Left hindlimb (tissue), 1 donor: ENCODE measurements around the gene FAM204A.

Experiments used
- DNase-seq: peaks from one replicate; pipeline ENCODE4 v3.0.0-alpha.2; 2018

The FAM204A gene

DNA sequence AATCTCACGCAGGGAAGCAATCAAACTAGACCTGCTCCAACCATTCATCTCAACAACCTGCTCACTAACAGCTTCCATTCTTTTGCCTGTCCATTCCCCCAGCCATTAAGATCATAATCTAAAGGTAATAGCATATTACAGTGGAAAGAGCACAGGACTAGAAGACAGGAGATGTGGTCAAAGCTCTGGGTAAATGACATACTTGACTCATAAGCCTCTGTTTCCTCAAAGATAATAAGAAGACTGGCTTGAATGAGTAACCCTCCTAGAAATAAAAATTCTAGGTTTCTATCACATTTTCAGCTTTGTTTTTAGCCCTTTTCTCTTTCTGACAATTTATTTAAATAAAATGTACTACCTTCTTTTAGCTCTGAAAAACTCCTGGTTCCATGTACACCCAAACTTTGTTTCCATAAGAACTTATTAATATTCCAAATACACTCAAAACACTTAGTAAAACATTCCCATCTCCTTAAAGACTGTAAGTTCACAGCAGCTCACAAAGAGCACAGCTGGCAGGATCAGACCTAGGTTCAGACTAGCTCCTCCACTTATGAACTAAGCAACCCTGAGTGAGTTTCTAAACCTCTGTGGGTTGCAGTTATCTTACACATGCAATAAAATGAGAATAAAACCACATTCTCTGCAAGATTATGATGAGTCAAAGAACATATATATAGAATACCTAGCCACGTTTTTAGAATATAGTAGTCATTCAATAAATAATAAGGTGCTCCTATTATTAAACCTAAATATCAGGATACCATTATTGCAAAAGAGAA, 11.6 kb downstream of the FAM204A start:
- DNase-seq = no peak

DNA sequence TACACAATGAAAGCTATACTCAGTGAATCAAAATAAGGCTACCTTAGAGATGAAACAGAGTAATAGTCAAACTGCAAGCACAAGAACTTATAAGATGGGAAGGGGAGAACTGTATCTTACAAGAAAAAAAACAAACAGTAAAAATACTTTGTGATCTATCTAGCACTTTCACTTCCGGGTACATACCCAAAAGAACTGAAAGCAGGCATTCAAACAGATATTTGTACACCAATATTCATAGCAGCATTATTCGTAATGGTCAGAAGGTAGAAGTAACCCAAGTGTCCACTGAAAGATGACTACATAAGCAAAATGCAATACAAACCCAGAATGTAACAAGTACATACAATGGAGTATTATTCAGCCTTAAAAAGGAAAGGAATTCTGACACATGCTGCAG, 18.0 kb downstream of the FAM204A start:
- no peak for DNase-seq

DNA sequence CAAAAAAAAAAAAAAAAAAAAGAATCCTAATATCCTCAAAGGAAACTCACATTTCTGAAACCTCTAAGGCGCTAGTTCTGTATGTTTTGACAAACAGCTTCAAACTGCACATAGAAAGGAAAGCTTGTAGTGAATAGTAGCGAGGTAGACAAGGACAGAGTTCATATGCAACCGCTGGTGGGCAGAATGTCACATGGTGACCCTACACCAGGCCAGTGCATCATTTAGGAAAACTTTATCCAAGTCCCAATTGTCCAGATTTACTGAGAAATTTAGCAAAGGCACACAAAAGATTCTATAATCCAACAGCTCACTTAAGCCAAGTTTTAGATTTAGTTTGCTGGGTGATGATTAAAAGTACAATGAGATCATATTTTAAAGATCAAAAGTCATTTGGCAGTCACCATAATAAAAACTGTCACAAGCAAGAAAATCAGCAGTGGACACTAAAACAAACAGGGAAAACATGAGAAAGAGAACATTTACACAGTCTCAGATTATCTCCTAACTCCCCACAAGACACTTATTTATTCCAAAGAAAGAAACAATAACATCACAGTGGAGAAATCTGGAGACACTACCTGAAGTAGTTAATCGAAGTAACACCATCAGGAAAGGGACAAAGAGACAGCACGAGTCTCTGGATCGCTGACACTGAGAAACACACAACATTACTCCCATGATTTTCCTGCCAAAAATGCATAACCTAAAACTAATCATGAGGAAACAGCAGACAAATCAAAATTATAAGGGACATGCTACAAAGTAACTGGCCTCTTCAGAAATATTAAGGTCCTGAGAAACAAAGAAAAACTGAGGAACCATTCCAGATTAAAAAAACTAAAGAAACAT, 20.2 kb downstream of the FAM204A start:
- DNase-seq = no peak

DNA sequence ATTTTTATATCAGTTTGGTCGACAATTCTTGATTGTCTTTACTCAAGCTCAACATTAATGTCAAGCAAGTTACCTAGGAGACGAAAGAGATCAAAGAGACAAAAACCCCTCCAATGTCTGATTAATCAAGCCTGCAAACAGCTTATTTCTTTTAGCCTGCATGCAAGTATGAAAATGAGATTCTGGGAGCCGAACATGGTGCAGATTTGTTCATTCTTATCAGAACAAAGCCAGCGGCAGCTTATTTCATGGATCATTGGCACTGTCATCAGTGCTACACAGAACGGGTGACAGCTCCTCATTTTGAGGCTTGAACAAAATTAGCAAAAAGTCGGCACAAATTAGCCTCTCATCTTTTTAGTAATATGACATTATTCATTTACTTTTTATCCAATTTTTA, 26.5 kb downstream of the FAM204A start:
- DNase-seq = no peak

DNA sequence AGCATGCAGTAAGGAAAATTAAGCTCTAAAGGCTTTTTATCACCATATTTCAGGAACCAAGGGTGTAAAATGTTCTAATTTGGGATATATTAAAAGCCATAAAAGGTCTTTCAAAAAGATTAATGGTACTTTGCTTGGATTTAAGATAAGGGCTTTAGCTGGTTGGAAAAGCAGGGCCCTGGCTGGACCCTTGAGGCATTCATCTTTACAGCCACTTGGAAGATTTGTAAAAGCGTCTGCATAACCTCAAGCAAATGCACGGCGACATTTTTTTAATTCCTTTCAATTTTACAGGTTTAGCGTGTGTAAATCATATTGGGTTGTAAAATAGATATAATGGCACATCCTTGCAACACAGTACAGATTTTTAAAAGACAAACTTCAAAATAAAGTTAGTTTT, 27.2 kb downstream of the FAM204A start:
- no peak for DNase-seq

DNA sequence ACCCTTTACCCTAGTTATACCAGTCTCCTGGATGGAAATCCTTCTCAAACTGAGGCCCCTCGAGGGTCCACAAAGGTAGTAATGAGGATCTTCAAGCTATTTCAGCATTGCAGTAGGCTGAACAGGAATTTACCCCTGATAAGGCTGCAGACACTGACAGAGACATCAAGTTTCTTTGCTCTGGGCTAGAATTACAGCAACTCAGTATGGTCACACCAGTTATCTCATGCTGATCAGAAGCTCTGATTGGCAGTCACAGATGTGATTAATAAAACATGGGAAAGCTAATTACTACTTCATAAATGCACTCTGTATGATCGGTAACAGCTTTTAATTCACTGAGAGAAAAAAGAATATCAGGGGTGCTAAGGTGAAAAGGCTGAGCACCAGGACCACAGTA, 30.6 kb downstream of the FAM204A start:
- no peak for DNase-seq

DNA sequence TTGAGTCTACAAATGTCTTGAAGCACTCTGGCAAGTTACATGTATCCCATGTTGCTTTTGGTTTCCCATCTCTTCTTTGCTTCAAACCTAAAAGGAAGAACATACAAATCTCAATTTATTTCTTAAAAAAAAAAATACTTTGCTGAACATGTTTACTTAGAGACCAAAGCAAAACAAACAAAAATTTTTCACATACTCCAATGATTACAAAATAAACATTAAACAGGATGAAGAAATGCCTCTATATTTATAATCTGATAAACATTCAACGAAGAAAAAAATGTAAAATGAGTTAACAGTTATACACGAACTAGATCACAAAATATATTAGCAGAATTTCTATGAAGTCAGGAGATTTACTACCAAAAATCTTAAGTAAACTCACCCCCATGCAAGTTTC, 31.3 kb downstream of the FAM204A start:
- no peak for DNase-seq

DNA sequence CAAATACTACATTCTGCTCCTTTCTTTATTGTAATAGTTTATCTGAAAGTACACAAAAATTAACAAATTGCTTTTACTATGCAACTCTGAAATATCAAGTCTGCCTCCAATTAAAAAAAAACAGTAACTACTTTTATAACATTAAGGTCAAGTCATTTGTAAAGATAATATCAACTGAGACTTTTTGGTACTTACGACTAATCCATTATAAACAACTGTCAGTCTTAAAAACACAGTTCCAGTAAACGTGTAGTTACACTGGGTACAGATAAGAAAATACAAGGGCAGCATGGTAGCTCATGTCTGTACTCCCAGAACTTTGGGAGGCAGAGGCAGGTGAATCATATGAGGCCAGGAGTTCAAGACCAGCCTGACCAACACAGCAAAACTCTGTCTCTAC, 32.2 kb downstream of the FAM204A start:
- DNase-seq = no peak

DNA sequence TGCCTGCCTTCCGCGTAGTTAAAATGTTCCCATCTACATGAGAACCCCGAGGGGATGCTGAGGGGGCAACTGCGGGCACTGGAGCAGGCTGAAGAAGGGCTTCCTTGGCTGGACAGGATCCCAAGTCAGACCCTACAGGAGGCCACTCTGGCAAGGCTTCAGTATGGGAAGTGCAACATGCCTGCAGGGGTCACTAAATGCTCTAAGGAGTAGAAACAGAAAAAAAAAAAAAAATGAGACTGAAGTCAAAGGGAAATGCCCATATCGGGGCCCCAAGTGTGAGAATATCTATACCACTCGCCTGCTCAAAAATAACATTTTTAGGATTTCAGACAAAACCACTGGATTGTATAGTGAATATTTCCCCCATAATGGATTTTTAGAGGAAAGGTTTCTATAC, 33.5 kb downstream of the FAM204A start:
- no peak for DNase-seq

DNA sequence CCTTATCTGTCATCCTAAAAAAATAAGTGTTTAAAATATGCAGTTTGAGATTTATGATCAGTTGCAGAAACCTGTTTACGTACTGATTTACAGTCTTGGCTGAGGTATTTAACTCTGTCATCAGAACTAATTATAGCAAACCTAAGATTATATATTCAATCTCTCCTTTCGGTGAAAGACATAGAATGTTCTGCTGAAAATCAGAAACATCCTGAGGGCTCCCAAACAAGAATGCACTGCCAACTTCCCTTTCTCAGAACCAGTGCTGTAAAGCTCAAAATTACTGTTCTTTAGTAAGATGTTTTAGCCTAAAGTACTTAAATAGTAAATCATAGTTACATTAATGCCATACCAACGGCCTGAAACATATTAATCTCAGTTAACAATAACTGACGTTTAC, 34.3 kb downstream of the FAM204A start:
- no peak for DNase-seq

DNA sequence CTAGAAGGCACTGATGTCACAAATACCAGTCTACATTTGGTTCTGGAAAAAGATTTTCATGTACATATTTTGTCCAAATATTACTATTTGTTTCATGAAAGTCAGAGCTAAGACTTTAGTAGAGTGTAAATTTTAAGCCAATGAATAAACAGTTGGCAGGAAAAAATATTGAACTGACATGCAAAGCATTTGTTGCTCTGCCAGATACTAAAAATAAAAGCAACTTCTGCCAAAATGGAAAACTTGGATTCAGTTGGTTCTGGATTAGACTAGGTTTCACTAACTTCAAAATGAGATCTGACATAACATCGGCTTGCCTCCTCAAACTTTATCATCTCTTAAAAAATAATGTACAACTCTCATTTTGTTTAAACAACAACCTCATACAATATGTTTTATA, 34.9 kb downstream of the FAM204A start:
- DNase-seq = no peak

DNA sequence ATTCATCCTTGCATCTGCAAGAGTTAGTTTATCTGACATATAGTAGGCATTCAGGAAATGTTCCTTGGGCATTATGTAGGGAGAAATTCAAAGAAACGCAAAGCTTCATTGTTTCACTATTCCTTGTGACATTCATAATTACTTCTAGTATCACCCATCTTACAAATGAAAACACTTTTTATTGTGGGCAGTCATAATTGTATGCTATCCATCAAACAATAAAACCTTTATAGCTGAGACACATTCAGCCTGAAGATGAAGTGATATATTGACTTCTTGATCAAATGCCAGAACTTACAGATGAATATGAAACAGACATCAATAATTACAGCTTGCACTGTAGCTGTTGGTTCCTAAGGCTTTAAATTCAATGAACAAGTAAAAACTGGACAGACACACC, 36.4 kb downstream of the FAM204A start:
- DNase-seq = no peak

DNA sequence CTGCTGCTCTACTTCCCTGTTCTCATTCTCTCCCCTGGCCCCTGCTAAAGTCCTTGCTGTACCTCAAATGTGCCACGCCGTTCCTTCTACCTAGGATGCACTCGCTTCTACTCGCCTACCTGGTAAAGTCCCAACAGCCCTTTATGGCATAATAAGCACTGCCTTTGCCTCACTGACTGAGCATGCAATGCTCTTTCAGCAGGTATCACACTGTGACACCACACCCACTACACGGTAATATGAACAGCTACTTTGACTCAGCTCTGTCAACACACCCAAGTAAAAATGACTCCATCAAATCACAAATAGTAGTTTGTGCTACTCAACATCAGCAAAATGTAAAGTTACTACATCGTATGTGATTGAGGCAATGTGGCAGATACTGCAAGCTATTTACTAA, 37.6 kb downstream of the FAM204A start:
- DNase-seq = no peak

DNA sequence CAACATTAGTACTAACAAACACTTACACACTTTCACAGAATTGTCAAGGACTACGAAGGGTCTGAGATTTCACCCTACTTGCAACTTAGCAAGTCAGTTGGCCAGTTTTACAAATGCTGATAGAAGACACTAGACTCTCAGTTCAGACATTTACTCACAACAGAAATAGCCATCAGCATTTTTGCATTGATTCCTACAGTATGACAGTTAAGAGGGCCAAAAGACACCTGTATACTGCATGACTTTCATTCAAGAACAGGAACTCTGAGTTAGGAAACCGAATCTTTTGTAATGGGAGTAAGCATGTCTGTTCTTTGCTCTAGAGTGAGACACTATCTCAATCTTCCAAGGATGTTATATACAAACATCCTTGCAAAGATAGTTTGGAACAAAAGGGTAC, 40.9 kb downstream of the FAM204A start:
- no peak for DNase-seq

DNA sequence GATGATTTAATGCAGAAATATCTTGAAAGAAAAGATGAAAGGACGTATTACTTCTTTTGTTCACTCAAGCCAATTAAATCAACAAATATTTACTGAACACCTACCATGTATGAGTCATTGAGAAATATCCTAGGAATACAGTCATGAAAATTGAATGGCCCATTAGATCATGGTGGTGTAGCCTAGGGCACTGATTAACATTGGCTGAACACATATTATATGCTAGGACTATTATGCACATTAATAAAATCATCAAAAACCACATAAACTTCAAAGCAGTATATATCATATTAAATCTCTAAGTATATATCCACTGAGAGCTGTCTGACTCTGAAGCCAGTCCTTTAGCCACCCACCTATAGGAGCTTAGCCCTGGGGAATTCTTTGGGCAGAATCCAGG, 41.8 kb downstream of the FAM204A start:
- DNase-seq = no peak

DNA sequence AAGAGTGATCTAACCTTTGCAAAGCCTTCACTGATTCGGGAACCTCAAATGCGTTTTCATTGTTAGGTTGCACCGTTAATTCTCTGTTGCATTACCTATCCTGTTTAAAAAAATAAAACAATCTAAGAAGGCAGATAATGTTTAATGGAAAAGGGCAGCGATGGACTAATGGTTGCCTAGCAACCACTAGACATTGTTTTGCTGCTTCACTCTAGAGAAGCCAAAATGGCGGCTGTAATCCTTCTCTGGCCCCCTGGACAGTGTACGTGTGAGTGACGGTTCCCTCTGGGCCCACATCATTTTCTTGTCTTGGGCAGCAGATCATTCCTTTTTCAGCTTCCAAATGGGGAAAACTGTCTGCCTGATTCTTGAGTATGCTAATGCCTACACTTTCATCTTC, 43.3 kb downstream of the FAM204A start:
- no peak for DNase-seq

DNA sequence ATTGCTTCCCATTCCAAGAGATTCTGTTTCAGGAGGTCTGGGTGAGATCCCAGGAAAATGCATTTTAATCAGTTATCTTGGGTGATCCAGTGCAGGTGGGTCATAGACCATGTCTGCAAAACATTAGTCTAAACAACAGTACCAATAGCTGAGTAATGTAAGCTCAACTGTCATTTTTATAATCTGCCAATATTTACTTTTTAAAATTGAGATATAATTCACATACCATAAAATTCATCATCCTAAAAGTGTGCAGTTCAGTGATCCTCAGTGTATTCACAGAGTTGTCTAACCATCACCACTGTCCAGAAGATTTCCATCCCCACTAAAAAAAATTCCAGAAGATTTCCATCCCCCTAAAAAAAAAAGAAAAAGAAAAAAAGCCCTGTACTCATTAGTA, 51.0 kb downstream of the FAM204A start:
- DNase-seq = no peak

DNA sequence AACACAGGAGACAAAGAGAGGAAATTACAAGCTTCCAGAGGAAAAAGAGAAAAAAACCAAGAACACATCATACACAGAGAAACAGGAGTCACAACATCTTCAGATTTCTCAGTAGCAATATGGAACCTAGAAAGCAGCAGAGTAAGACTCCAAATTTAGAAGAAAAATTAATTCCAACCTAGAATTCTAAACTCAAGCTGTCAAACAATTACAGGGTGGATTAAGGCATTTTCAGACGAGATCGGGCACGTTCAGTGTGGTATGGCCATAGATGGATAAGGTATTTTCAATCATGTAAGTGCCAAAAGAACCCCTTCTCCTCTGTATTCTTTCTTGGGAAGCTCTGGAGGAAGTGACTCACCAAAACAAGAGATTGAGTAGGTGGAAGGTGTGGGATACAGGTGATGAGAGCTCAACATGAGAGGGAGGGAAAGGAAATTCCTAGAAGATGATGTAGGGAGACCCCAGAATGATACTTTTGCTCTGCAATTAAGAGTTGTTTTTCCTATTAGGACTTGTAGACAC, 51.6 kb downstream of the FAM204A start:
- no peak for DNase-seq

DNA sequence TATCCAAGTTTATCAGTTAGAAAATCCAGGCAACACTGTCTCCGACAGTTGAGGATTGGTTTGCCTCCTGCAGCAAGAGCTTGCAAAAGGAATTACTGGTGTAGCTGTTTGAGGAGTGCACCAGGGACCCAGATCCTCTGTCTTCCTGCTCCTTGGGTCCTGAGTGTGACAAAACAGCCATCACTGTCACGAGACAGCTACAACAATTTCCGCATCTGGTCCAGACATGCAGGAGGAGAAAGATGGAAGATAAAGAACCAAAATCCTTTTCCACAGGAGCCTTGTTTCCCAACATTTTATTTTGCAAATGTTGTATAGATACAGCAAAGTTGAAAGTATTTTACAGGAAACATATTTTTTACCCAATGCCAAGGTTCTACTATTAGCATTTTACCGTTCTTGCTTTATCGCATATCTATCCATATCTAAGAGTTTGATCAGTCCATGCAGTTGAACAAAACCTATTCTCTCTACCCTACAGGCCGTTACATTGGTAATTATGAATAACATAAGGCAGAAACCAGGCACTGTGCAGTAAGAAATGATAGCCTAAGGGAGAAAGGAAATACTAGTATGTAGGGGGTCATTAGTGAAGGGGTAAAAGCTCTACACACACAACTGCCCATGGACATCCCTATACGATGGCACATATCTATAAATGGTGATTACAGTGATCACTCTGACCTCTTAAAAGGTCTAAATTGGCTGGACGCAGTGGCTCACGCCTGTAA, 54.9 kb downstream of the FAM204A start:
- DNase-seq = no peak

DNA sequence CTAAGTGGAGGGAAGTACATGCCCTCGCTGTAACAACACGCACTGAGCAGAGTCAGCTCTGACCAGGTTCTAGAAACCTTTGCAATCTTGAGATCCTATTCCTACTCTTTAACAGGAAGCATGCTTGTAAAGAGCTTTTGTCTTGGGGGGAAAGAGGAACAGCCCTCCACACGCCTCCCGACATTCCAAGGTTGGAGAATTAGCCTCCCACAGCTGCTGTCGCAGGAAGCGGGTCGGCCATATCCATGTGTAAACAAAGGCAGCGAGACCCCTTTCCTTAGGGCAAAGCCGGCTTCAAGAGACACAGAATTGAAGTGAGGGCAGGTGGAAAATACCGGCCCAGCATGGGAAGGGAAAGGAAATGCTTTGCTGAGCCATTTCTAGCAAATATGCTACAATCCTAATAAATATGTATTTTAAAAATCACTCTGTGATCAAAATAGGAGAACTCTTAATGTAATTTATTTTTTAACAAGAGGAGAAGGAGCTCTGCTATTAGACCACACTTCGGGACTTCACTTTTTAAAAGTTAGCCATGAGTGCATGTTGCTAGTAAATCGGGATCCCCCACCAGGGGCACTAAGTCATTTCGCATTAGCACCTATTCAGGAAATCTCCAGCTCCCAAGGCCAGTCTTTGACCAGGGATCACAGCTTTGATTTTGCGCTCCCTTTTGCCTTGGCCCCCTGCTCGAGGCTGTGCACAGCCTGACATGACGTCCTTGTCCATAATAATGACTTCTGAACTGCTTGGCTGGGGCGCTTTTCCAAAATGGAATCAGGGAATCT, 55.9 kb downstream of the FAM204A start:
- no peak for DNase-seq

DNA sequence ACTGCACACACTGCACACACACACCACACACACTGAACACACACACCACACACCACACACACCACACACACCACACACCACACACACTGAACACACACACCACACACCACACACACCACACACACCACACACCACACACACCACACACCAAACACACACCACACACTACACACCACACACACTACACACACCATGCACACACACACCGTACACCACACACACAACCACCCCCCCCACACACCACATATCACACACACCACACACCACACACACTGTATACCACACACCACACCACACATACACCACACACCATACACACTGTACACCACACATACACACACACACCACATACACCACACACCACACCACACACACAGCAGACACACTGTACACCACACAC, 59.5 kb downstream of the FAM204A start:
- DNase-seq = no peak

DNA sequence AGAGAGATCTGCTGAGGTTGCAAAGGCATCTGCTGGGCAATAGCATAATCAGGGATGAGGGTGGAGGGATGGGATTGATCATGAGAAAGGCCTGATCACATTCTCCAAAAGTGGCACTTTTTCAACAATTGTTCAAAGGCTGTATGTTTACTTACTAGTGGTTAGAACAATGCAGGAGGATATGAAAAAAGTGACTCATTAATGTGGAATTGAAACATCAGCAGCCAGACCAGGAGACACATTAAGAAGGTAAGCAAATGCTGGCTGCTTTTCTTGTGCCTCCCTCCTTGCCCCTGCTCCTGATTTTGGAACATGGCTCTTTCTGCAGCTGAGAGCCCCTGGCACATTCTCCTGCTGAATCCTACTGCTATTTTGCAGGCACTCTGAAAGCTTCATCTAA, 63.5 kb downstream of the FAM204A start:
- DNase-seq = no peak

DNA sequence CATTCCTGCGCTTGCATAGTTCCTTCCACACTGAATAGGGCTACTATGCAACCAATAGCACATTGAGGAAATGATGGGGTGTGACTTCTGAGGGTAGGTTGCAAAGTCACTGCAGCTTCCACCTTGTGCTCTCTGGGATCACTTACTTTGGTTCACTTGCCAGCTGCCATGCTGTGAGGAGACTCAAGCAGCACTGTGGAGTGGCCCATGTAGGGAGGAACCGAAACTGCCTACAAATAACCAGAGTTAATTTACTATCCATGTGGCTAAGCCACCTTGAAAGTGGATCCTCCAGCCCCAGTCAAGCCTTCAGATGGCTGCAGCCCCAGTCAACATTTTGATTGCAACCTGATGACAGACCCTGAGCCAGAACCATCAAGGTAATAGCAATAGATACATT, 64.3 kb downstream of the FAM204A start:
- no peak for DNase-seq
